ENCODE results near the gene KCNE4. TPM values are rescaled to one million over a fixed set of nuclear protein-coding genes. Genes with fewer than 3 reads are reported as not detected.
A peak's percentile ranks its signal among the peaks of the same experiment; 100 is the strongest.
"Not testable (repeated sequence)": the region's sequence is repeated elsewhere in the genome, so short reads cannot be mapped to it uniquely, and the experiment has no call there.

Gene KCNE4
- polyA plus RNA-seq, 1 of the 3 experiments (the other 2 are of a cell fraction): 0.20 TPM

- Histone ChIP-seq H3K27ac (ENCODE audit: low read depth in 2 of 2, low read length in 1 of 2) (peak overlapping the region in 1 of 2 experiments; percentile 39; a peak in 1 of 4 replicates), H3K4me1 (ENCODE audit: control insufficient read depth in 1 of 2, insufficient read depth in 2 of 2, low read depth in 1 of 2, low read length in 1 of 2) (peaks cover 0 to 16% of the 10 kb centered on the region in 2 experiments; a peak in 1 of 4 replicates), H3K36me3 (replicated peaks in 1 of 2; ENCODE audit: control insufficient read depth in 1 of 2, insufficient read depth in 2 of 2, low read length in 1 of 2) (no peaks in the 10 kb centered on the region), H2AFZ (ENCODE audit: low read depth) (no peak overlapping the region), H3K4me2 (no peak overlapping the region), H4K20me1 (ENCODE audit: insufficient read depth) (no peaks in the 10 kb centered on the region), H3K27me3 (ENCODE audit: insufficient read depth) (no peaks in the 10 kb centered on the region), H3K79me2 (ENCODE audit: insufficient read depth) (no peaks in the 10 kb centered on the region), H3K9me2 (no peaks in the 10 kb centered on the region), H3K9ac (no peak overlapping the region), H3K4me3 (ENCODE audit: low read depth in 2 of 2, low read length in 1 of 2) (no peak overlapping the region), H3F3A (replicated peaks; ENCODE audit: insufficient read depth) (peaks cover 36% of the 10 kb centered on the region), H3K9me3 (no peaks in the 10 kb centered on the region)
- DNase-seq: no peak
- TF ChIP-seq EZH2phosphoT487 (IDR thresholded peaks at IDR 0.05; ENCODE audit: borderline replicate concordance, low read depth): no peak
- POLR2A ChIA-PET: no interaction called here
- 92% methylated on average over 2 of the region's 2 CpGs for WGBS (ENCODE audit: low lambda C conversion rate)
- CTCF ChIA-PET: no interaction called here
Observed at GRCh38 chr2:223079378-223079777, 27.4 kb downstream of the KCNE4 start.

- Histone ChIP-seq H3K4me3 (ENCODE audit: low read depth in 2 of 2, low read length in 1 of 2) (no peak overlapping the region), H3K36me3 (replicated peaks in 1 of 2; ENCODE audit: control insufficient read depth in 1 of 2, insufficient read depth in 2 of 2, low read length in 1 of 2) (no peaks in the 10 kb centered on the region), H3F3A (replicated peaks; ENCODE audit: insufficient read depth) (peaks cover 38% of the 10 kb centered on the region), H3K79me2 (ENCODE audit: insufficient read depth) (no peaks in the 10 kb centered on the region), H2AFZ (ENCODE audit: low read depth) (no peak overlapping the region), H4K20me1 (ENCODE audit: insufficient read depth) (no peaks in the 10 kb centered on the region), H3K27me3 (ENCODE audit: insufficient read depth) (no peaks in the 10 kb centered on the region), H3K27ac (ENCODE audit: low read depth in 2 of 2, low read length in 1 of 2) (peak overlapping the region in 1 of 2 experiments; percentile 39; a peak in 1 of 4 replicates), H3K9me2 (no peaks in the 10 kb centered on the region), H3K9ac (no peak overlapping the region), H3K9me3 (no peaks in the 10 kb centered on the region), H3K4me2 (no peak overlapping the region), H3K4me1 (ENCODE audit: control insufficient read depth in 1 of 2, insufficient read depth in 2 of 2, low read depth in 1 of 2, low read length in 1 of 2) (peaks cover 4 to 21% of the 10 kb centered on the region in 2 experiments; a peak in 3 of 4 replicates)
- TF ChIP-seq, protein P1, sequence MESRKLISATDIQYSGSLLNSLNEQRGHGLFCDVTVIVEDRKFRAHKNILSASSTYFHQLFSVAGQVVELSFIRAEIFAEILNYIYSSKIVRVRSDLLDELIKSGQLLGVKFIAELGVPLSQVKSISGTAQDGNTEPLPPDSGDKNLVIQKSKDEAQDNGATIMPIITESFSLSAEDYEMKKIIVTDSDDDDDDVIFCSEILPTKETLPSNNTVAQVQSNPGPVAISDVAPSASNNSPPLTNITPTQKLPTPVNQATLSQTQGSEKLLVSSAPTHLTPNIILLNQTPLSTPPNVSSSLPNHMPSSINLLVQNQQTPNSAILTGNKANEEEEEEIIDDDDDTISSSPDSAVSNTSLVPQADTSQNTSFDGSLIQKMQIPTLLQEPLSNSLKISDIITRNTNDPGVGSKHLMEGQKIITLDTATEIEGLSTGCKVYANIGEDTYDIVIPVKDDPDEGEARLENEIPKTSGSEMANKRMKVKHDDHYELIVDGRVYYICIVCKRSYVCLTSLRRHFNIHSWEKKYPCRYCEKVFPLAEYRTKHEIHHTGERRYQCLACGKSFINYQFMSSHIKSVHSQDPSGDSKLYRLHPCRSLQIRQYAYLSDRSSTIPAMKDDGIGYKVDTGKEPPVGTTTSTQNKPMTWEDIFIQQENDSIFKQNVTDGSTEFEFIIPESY (IDR thresholded peaks at IDR 0.05; ENCODE audit: borderline replicate concordance, low read depth): no peak
- TF ChIP-seq RFX5 (IDR thresholded peaks at IDR 0.05; ENCODE audit: low read length) (no peak), RAD21 (IDR thresholded peaks at IDR 0.05; ENCODE audit: low read length) (no peak), NRF1 (IDR thresholded peaks at IDR 0.05; ENCODE audit: low read depth, low read length) (no peak)
- 67% methylated on average over 2 of the region's 2 CpGs for WGBS (ENCODE audit: low lambda C conversion rate)
- ChIA-PET CTCF (no interaction called here), POLR2A (no interaction called here)
- DNase-seq: no peak
Observed at GRCh38 chr2:223079925-223080324, 27.9 kb downstream of the KCNE4 start.

GRCh38 chr2:223080790-223081360 lies 28.9 kb downstream of the KCNE4 start:
- H3K36me3 ChIP-seq (replicated peaks in 1 of 2; ENCODE audit: control insufficient read depth in 1 of 2, insufficient read depth in 2 of 2, low read length in 1 of 2); H3K4me3 ChIP-seq (ENCODE audit: low read depth in 2 of 2, low read length in 1 of 2); H2AFZ ChIP-seq (ENCODE audit: low read depth); DNase-seq; H3K4me2 ChIP-seq; H3K9ac ChIP-seq; POLR2A ChIA-PET; H3K9me3 ChIP-seq; H3K79me2 ChIP-seq (ENCODE audit: insufficient read depth); H3K27me3 ChIP-seq (ENCODE audit: insufficient read depth); H4K20me1 ChIP-seq (ENCODE audit: insufficient read depth); H3K9me2 ChIP-seq: not testable (repeated sequence)
- peak overlapping the region in 1 of 2 experiments; percentile 85; a peak in 2 of 4 replicates for H3K27ac ChIP-seq (ENCODE audit: low read depth in 2 of 2, low read length in 1 of 2)
- CTCF ChIA-PET: interaction anchor here (1.7 kb wide), 1 partner anchor 19 kb away, joined by 5 read pairs; no protein-coding TSS in a partner anchor
- 57% methylated on average over 3 of the region's 3 CpGs for WGBS (ENCODE audit: low lambda C conversion rate)
- H3F3A ChIP-seq (replicated peaks; ENCODE audit: insufficient read depth): peaks cover 35% of the 10 kb centered on the region
- peak; percentile 27; the same call in 1 of the 2 replicates for TF ChIP-seq PBX3 (IDR thresholded peaks at IDR 0.05)
- H3K4me1 ChIP-seq (ENCODE audit: control insufficient read depth in 1 of 2, insufficient read depth in 2 of 2, low read depth in 1 of 2, low read length in 1 of 2): peaks cover 5 to 28% of the 10 kb centered on the region in 2 experiments; a peak in 3 of 4 replicates

Measured in SK-N-SH (cell line).